Testis (tissue), 3 donors: ENCODE results near the gene GPR17. TPM values are rescaled to one million over a fixed set of nuclear protein-coding genes. Genes with fewer than 3 reads are reported as not detected.

Experiments
- DNase-seq: peaks from one replicate; pipeline ENCODE4 v3.0.0-alpha.2; 2019
- H3K27ac ChIP-seq, 2 donors: fragments of 200-600 bp; sonication (generic); one replicate each; pipeline ENCODE4 v1.5.1; 2019
- H3K27me3 ChIP-seq: fragments of 200-600 bp; sonication (generic); one replicate; pipeline ENCODE4 v1.5.1; 2019
- H3K36me3 ChIP-seq: fragments of 200-600 bp; sonication (generic); one replicate; pipeline ENCODE4 v1.5.1; 2017; ENCODE audit warnings: low read depth; ENCODE audit errors: missing control alignments
- H3K4me1 ChIP-seq: fragments of 200-600 bp; sonication (generic); one replicate; pipeline ENCODE4 v1.5.1; 2019
- H3K4me3 ChIP-seq, 2 donors: fragments of 200-600 bp; sonication (generic); one replicate each; pipeline ENCODE4 v1.5.1; 2017 to 2019
- H3K9me3 ChIP-seq: fragments of 200-600 bp; sonication (generic); one replicate; pipeline ENCODE4 v1.5.1; 2017
- POLR2A ChIP-seq: fragments of 450-650 bp; IDR thresholded peaks from one replicate; pipeline ENCODE4 v1.6.1; 2017; ENCODE audit warnings: antibody characterized with exemption, mild to moderate bottlenecking, moderate library complexity
- WGBS, 2 donors: methylation state at CpG; one replicate each; pipeline ENCODE4 v1.1.5; 2018; 5-methylcytosine and 5-hydroxymethylcytosine counted together
- intact Hi-C: fragments of 100-400 bp; cut with DNase I; formaldehyde crosslinking; loops from one replicate; pipeline ENCODE4 v1.15.1; 2023; ENCODE audit warnings: low total_unique reads
- polyA plus RNA-seq: library from polyadenylated mRNA; stranded (reverse); fragments of 350-450 nt; fragmentation: Illumina TruSeq; extraction: RNeasy Lipid Tissue Mini Kit (QIAGEN cat#74804); gene quantifications from one replicate; pipeline ENCODE4 v1.2.3, GENCODE V29; 2014; ENCODE audit warnings: low read depth, low replicate concordance; ENCODE audit not compliant: insufficient read depth
- total RNA-seq, 2 donors: library from RNA; depleted of rRNA; stranded (reverse); fragments of >200 nt; gene quantifications; one replicate each; pipeline ENCODE4 v1.2.3, GENCODE V29; 2016
- TF ChIP-seq, protein P1 (sequence below), 3 experiments: fragments of 450-650 bp in 2 of 3; fragments of 200-600 bp in 1 of 3; sonication (generic) in 1 of 3; IDR thresholded peaks; one replicate each; pipeline ENCODE4 v1.5.1; 2016 to 2019; ENCODE audit warnings: antibody characterized with exemption in 3 of 3, mild to moderate bottlenecking in 2 of 3, moderate library complexity in 1 of 3

GPR17 gene
- total and polyA plus RNA-seq, 3 donors from 2014 or later = 0.25 to 0.29 TPM; not detected in 1

DNA sequence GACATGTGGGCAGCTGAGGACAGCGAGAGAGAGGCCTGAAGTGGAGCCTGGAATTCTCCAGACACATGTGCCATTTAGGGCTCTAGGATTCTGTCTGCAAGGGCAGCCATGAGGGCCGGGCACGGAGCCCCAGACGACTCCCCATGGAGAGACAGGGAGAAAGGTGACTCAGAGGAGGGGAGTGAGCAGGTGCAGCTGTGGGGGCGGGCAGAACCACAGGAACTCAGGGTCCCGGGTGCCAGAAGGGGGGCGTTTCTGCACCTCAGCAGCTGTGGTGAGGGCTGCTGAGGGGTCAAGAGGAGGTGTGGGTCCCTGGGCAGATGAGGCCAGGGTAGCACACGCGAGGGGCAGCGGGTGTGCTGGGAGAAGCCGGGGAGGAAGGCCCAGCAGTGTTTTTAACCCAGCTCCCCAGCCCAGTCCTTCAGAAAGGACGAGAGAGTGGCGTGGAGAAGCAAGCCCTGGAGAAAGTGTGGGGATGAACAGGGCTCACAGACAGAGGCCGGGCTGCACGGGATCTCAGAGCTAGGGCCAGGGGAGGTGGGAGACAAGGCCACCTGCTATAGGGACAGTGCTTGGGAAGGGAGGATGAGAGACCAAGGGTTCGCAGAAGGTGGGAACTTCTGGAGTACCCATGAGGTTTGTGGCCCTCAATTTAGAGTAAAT, 7.6 kb downstream of the GPR17 start:
- peaks cover 20% of the 10 kb centered on the region for H3K4me1 ChIP-seq
- no peak for TF ChIP-seq POLR2A
- TF ChIP-seq, protein P1, sequence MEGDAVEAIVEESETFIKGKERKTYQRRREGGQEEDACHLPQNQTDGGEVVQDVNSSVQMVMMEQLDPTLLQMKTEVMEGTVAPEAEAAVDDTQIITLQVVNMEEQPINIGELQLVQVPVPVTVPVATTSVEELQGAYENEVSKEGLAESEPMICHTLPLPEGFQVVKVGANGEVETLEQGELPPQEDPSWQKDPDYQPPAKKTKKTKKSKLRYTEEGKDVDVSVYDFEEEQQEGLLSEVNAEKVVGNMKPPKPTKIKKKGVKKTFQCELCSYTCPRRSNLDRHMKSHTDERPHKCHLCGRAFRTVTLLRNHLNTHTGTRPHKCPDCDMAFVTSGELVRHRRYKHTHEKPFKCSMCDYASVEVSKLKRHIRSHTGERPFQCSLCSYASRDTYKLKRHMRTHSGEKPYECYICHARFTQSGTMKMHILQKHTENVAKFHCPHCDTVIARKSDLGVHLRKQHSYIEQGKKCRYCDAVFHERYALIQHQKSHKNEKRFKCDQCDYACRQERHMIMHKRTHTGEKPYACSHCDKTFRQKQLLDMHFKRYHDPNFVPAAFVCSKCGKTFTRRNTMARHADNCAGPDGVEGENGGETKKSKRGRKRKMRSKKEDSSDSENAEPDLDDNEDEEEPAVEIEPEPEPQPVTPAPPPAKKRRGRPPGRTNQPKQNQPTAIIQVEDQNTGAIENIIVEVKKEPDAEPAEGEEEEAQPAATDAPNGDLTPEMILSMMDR (IDR thresholded peaks at IDR 0.05) = no peak
- H3K9me3 ChIP-seq = no peaks in the 10 kb centered on the region
- no peaks in the 10 kb centered on the region for H3K36me3 ChIP-seq
- intact Hi-C loops = no loop called here
- no peaks in the 10 kb centered on the region for H3K27me3 ChIP-seq
- no peak for DNase-seq
- no peak overlapping the region for H3K4me3 ChIP-seq
- 85 to 93% methylated on average over 16 of the region's 16 CpGs for WGBS, 2 donors
- peak overlapping the region in 1 of 2 donors; percentile 56 for H3K27ac ChIP-seq

DNA sequence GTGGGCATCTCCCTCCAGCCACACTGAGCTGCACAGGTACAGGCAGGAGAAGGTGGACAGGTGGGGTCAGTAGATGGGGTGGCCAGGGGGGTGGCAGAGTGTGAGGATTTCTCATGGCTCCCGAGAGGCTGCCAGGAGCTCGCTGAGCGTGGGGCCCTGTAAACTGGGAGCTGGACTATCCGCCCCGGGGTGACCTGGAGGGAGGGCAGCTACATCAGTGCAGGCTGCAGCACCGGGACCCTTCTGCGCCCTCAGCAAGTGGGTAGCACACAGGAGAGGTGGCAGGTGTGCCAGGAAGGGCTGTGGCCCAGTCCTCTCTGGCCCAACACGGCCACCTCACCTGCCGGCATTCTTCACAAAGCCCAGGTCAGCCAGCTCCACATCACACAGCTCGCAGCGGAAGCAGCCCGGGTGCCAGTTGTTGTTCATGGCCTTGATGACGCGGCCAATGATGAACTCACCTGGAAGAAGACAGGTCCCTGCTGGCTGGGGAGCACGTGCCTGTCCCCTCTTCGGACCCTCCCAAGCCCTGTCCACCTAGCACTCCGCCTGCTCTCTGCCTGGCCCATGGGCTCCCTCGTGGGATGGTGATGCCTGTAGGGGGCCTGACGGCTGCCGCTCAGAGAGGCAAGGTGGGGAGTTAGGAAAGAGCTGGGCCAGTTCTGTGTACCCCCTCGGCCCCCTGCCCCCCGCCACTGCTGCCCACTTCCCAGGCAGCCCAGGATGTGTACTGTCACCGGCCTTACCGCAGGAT, 8.3 kb downstream of the GPR17 start:
- H3K4me1 ChIP-seq = peaks cover 22% of the 10 kb centered on the region
- no peak for DNase-seq
- intact Hi-C loops = no loop called here
- no peak overlapping the region for H3K4me3 ChIP-seq
- no peaks in the 10 kb centered on the region for H3K36me3 ChIP-seq
- no peak overlapping the region for H3K27ac ChIP-seq
- no peaks in the 10 kb centered on the region for H3K27me3 ChIP-seq
- no peaks in the 10 kb centered on the region for H3K9me3 ChIP-seq
- 90 to 96% methylated on average over 9 to 24 of the region's 24 CpGs for WGBS, 2 donors
- no peak for TF ChIP-seq POLR2A
- TF ChIP-seq, protein P1 (IDR thresholded peaks at IDR 0.05) = no peak

DNA sequence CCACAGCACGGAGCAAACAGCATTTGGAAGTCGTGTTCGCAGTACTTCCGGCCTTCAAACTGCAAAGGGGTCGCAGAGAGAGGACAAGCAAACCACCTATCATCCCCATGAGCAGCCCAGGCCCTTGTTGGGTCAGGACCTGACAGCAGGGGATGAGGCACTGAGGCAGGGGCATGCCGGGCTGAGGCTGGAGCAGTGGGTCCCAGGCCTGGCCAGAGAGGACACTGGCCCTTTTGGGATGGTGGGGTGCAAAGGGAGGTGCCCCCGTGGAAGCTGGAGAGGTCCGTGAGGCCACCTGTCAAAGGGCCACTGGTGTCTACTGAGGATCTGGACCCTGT, 8.9 kb downstream of the GPR17 start:
- no peak overlapping the region for H3K27ac ChIP-seq
- H3K4me3 ChIP-seq = no peak overlapping the region
- H3K4me1 ChIP-seq = peaks cover 23% of the 10 kb centered on the region
- no peaks in the 10 kb centered on the region for H3K9me3 ChIP-seq
- TF ChIP-seq, protein P1 (IDR thresholded peaks at IDR 0.05) = no peak
- TF ChIP-seq POLR2A = no peak
- H3K27me3 ChIP-seq = no peaks in the 10 kb centered on the region
- 93% methylated on average over 3 to 8 of the region's 8 CpGs for WGBS, 2 donors
- H3K36me3 ChIP-seq = no peaks in the 10 kb centered on the region
- no peak for DNase-seq
- intact Hi-C loops = no loop called here

DNA sequence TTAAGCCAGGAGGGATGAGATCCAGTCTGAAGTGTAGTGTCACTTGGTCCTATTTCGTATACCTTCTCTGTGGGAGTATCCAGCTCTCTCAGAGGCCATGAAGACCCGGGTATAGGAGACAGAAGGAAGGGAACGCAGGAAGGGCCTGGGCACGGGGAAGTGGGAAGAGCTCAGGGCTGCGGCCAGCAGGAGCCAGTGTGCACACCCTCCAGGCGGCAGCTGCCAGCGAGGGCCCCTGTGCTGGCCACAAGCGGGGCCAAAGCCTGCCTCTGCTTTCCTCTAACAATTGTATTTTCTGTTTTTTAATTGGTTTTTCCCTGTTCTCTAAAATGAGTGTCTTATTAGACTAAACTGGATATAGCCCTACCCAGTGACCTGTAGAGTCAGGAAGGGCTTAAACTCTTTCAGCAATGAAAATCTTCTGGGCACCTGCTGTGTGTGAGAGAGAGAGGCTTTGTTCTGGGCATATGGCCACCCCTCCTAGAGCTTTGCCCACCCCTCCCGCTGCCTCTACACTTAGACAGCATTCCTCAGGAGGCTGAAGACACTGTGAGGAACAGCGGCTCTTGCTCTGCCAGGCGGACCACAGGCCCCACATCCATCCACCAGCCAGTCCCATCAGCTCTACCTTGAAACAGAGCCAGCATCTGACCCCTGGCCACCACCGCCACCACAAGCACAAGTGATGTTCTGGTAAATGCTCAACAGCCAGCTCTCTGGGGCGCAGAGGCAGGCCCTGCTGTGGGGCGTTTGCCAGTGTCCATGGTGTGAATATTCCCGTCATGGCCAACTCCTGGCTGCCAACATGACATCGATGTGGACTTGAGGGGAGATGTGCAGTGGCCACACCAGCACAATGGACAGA, 9.5 kb downstream of the GPR17 start:
- TF ChIP-seq, protein P1 (IDR thresholded peaks at IDR 0.05) = no peak
- no peak for TF ChIP-seq POLR2A
- no peaks in the 10 kb centered on the region for H3K36me3 ChIP-seq
- no peak overlapping the region for H3K4me3 ChIP-seq
- no peak overlapping the region for H3K27ac ChIP-seq
- WGBS, 2 donors = 83 to 85% methylated on average over 16 of the region's 16 CpGs
- DNase-seq = no peak
- H3K9me3 ChIP-seq = no peaks in the 10 kb centered on the region
- H3K4me1 ChIP-seq = peaks cover 19% of the 10 kb centered on the region
- H3K27me3 ChIP-seq = no peaks in the 10 kb centered on the region
- intact Hi-C loops = no loop called here
